Measurements from ENCODE around the gene MEF2A. TPM values are rescaled to one million over a fixed set of nuclear protein-coding genes. Genes with fewer than 3 reads are reported as not detected.

Gene MEF2A
- total RNA-seq, 1 experiment from 2014 or later, result 30.7 TPM

DNA sequence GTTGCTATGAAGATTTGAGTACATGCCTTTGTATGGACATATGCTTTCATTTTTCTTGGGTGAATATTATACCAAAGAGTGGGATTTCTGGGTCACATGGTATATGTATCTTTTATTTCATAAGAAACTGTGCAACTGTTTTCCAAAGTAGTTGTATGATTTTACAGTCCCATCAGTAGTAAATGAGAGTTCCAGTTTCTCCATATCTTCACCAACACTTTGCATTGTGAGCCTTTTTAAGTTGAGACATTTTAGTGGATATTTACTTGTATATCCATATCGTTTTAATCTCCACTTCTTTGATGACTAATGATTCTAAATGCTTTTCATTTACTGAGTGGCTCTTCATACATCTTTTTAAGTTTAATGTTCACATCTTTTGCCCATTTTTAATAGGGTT, 20.3 kb downstream of the MEF2A start (continued):
- no peak for TF ChIP-seq ESRRA (CRISPR knock-in tag; IDR thresholded peaks at IDR 0.05; ENCODE audit: borderline replicate concordance)
- TF ChIP-seq NR2C2 (CRISPR knock-in tag; IDR thresholded peaks at IDR 0.05), result no peak
- no peak for TF ChIP-seq GABPB1 (CRISPR knock-in tag; IDR thresholded peaks at IDR 0.05)
- TF ChIP-seq ZBTB43 (CRISPR knock-in tag; IDR thresholded peaks at IDR 0.05), result no peak

DNA sequence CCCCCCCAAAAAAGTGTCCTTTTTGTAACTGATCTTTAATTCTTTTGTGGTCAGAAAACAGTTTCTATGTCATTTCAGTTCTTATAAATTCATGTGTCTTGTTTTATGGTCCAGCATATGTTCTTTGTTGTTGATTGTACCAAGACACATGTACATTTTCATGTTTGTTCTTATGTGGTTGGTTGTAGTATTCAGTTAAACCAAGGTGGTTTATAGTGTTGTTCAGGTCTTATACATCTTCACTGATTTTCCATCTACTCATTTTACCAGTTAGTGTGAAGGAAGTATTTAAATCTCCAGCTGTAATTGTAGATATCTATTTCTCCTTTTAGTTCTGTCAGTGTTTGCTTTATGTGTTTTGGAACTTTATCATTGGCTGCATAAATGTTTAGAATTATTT, 24.0 kb downstream of the MEF2A start:
- ChIA-PET POLR2A (no interaction called here), CTCF (interaction anchor here (1.0 kb wide), 1 partner anchor 115 kb away, joined by 3 read pairs; no protein-coding TSS in a partner anchor)
- no peaks in the 10 kb centered on the region; the same call in 1 of the 2 replicates for H3K27me3 Mint-ChIP-seq (ENCODE audit: low read depth)
- peaks cover 21% of the 10 kb centered on the region for H3K36me3 Mint-ChIP-seq
- H3K4me1 Mint-ChIP-seq, result peaks cover 55% of the 10 kb centered on the region
- DNase-seq (ENCODE audit: low spot score), result no peak
- ATAC-seq, result no peak
- H3K9me3 Mint-ChIP-seq, result peaks cover 22% of the 10 kb centered on the region
- no peak for TF ChIP-seq RELA (CRISPR knock-in tag; IDR thresholded peaks at IDR 0.05; ENCODE audit: borderline replicate concordance)
- TF ChIP-seq MLX (CRISPR knock-in tag; IDR thresholded peaks at IDR 0.05), result no peak
- TF ChIP-seq, protein P1, sequence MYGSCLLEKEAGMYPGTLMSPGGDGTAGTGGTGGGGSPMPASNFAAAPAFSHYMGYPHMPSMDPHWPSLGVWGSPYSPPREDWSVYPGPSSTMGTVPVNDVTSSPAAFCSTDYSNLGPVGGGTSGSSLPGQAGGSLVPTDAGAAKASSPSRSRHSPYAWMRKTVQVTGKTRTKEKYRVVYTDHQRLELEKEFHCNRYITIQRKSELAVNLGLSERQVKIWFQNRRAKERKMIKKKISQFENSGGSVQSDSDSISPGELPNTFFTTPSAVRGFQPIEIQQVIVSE (CRISPR knock-in tag; IDR thresholded peaks at IDR 0.05; ENCODE audit: borderline replicate concordance), result no peak
- TF ChIP-seq, protein P2, sequence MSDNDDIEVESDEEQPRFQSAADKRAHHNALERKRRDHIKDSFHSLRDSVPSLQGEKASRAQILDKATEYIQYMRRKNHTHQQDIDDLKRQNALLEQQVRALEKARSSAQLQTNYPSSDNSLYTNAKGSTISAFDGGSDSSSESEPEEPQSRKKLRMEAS (CRISPR knock-in tag; IDR thresholded peaks at IDR 0.05), result no peak
- TF ChIP-seq GABPB1 (CRISPR knock-in tag; IDR thresholded peaks at IDR 0.05), result no peak
- no peak for TF ChIP-seq EMX1 (CRISPR knock-in tag; IDR thresholded peaks at IDR 0.05)
- no peak for TF ChIP-seq USF1 (CRISPR knock-in tag; IDR thresholded peaks at IDR 0.05)
- TF ChIP-seq SP1 (CRISPR knock-in tag; conservative IDR thresholded peaks at IDR 0.05), result no peak
- no peak for TF ChIP-seq PRDM15 (CRISPR knock-in tag; IDR thresholded peaks at IDR 0.05)
- no peak for TF ChIP-seq SMAD4 (CRISPR knock-in tag; IDR thresholded peaks at IDR 0.05)
- TF ChIP-seq E2F1 (CRISPR knock-in tag; IDR thresholded peaks at IDR 0.05), result no peak
- no peak for TF ChIP-seq ZNF281 (CRISPR knock-in tag; IDR thresholded peaks at IDR 0.05)
- TF ChIP-seq ERG (CRISPR knock-in tag; IDR thresholded peaks at IDR 0.05), result no peak
- no peak for TF ChIP-seq ZBTB43 (CRISPR knock-in tag; IDR thresholded peaks at IDR 0.05)
- H3K27ac Mint-ChIP-seq, result peak overlapping the region; percentile 73; the same call in 1 of the 2 replicates
- no peak overlapping the region for H3K4me3 Mint-ChIP-seq
